NK-92 (cell line): ENCODE data around the gene DIS3L2.
"Not testable (repeated sequence)": the region's sequence is repeated elsewhere in the genome, so short reads cannot be mapped to it uniquely, and the experiment has no call there.

Experiments used
- DNase-seq: peaks from one replicate; lab custom pipeline; 2025; ENCODE audit not compliant: unreplicated experiment; lab: John Stamatoyannopoulos, UW

The DIS3L2 gene

DNA sequence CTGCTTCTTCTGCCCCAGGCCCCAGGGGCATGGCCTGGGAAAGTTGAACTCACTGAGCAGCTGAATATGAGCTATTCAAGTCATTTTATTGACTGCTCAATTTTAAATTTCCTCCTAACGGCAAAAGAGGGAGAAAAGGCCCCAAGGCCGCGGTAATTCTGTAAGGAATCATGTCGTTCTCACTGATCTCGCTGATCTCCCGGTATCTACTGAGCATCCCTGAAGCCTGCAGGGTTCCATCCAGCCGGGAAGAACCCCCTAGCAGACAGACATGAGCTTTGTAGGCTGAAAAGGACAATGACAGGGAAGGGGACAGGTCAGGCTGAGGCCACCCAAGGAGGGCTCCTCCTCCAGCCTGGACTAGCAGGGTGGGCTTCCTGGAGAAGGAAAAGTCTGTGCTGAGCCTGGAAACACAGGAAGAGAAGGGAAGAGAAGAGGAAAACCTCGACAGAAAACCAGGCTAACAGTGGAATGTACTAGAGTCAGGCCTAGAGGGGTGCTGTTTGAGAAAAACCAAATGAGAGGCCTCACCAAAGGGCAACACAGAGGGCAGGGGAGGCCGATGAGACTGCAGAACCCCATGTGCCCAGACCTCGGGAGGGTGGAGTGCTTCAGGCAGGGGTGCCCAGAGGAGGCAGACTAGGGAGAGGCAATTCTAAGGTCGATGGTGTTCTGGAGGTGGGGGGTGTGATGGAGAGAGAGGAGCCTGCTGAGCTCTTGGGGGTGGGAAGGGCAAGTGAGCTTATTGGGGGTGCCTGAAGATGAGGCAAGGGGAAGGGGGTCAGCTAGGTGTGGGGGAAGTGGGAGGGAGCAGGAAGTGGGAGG lies 32.4 kb upstream of the DIS3L2 start:
- no peak for DNase-seq

DNA sequence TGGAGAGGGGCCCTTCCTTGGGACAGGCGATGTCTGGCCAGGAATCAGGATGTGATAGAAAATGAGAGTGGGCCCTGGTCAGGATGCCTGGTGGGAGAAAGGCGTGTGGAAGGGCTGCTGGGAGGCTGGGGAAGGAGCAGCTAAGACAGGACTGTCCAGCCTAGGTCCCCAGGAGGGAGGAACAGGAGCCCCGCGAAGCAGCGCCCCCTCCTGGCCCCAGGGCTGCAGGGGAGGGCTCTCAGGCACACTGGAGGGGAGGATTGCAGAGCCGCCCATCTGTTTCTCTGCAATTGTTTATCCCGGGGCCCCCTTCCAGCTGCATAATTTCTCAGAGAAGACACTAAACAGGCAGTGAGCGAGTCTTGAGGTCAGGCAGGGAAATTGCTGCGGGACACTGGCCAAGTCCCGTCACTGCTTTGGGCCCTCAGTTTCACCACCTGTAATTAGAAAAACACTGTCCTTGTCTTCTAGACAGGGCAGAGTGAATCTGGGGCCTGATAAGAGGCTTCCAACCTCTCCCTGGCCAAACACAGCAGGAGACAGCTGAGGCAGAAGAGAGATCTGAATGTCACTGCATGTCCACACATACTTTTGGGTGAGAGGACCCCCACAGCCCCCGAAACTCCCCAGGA lies 31.4 kb upstream of the DIS3L2 start:
- DNase-seq = no peak

DNA sequence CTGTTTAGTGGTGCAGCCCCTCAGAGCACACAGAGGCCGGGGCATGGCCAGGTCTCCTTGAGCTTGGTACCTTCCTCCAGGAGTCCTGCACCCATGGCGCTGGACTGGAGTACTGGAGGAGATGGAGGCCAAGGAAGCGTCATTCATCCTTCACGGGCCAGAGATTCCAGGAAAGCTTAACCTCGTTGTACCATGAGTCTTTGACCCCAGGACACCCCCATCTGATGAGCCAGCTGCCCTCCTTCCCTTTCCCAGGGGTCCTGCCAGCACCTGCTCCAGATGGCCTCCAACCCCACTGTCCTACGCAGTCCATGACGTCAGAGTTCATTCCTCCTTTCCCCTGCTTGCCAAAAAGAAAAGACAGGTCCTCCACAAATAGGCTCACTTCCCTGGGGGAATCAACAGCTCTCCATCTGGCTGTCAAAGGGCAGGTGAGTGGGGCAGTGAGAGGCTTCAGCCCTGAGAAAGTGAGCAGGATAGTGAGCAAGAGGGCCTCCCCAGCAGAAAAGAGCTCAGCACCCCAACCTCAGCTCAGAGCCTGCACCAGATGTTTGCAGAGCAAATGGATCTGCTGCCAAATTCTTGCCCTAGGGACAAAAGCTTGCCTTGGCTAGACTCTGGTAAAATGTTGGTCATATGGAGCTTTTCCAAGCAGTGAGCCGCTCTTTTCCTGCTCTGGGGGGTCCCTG lies 30.8 kb upstream of the DIS3L2 start:
- DNase-seq = no peak

DNA sequence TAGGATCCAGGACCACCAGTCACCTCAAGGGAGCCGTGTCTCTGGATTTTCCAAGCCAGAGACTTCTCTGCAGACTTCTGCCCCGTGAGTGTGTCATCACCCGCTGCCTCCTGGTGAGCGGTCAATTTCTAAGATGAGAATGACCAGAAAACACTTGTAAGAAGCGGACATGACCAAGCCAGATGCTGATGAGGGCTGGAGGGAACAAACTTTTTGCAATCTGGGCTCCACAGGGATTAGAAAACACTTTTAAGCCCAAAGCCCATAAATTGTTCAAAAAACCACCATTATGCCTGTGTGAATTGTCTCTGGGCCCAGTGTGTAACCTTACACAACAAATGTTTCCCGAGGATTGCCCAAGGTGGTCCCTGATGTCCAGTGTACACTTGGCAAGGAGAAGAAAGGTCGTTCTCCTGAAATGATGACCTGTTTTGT lies 30.0 kb upstream of the DIS3L2 start:
- no peak for DNase-seq

DNA sequence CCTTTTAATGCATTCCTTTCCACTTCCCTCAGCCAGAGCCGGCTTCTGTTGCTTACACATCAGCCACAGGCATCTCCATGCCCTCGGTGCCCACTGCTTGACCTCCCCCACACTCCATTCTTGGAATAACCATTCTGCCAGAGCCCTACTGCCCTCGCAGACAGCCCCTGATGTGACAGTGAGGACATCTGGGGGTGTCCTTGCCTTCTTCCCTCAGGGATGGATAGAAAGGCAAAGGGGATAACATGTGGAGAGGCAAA lies 28.9 kb upstream of the DIS3L2 start:
- DNase-seq = no peak

DNA sequence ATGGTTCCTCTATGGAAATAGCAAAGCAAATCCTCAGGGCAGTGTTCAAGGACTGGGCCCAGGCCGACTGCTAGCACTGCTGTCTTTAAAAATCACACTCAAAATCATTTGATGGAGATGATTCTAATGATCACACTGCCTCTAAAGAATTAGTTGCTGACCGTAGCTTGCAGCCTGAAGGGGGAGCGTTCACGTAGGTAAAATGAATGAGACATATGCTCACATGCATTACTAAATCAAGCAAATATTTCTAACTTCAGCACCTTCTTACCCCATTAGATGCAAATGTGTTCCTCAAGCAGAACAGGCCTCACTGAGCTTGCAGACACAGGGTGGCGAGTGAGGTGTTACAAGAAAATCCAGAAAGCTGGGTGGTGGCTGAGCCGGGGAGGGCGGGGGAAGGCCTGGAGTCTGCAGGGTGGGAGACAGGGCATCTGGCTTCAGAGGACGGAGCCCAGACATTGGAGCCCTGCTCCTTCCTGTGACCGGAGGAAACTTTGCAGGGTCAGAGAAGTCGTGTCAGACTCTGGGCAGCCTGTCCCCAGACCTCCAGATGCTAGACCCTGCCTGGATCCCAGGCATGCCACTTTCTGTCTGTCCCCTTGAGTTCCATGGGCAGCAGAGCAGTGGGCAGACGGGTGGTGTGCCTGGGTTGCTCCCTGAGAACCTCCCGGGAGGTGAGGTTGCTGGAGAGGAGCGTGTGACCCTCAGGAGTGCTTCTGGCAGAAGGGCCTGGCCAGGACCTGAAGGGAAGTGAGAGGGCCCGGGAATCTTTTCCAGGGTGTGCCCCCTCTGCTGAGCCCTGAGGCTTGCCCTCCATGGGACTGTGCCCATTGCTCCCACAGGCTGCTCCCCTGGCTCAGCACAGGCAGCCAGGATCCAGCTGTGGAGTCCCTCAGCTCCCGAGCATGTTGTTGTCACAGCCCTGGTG lies 28.3 kb upstream of the DIS3L2 start:
- DNase-seq = no peak

DNA sequence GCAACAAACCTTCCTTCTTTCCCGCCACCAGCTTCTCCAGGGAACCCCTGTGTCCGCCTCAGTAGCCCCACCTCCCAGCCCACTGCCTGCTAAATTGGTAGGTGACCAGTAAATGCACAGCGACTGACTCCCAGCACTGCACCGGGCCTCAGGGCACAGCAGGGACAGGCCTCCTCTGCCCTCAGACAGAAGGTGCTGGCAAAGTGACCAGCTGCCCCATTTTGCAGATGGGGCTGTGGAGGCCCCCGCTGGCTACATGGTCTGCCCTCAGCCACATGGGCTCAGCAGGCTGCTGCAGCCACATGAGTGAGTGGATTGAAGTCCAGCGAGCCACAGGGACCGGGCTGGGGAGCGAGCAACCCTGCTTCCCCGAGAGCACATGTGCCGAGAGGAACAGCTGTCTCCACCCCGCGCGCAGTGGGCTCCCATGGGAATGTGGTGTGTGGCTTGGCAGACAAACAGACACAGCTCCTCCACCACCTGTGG lies 27.6 kb upstream of the DIS3L2 start:
- no peak for DNase-seq

DNA sequence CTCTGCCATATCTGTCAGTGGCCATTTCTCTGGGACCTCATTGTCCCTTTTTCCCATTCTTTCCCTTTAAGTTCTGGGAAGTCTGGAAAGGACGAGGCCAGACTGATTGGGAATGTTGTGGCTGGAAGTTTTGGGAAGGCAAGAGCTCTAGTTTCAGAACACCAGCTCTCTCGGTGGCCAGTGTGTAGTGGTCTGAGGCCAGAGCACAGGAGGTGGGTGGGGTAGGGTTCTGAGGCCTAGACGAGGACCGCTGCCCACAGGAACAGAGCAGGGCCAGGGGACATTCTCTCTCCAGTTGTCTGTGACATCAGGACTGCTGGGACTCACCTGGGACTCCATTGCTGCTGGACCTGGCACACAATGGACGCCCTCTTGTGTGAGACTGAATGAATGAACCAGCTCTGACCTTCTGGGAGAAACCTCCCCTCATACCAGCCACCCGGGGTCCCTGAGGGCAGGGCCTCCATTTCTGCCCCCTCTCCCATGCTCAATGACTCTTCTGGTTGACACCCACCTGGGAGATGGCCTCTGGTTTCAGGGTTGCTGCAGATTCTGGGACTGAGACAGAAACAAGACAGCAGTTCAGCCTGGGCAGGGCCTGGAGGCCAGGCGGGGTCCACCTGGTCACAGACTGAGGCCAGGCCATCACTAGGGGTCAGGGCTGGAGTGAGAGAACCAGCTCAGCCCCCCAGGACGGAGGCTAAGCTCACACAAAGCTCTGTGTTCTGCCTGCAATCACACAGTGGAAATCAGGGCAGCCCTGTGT lies 26.9 kb upstream of the DIS3L2 start:
- no peak for DNase-seq

DNA sequence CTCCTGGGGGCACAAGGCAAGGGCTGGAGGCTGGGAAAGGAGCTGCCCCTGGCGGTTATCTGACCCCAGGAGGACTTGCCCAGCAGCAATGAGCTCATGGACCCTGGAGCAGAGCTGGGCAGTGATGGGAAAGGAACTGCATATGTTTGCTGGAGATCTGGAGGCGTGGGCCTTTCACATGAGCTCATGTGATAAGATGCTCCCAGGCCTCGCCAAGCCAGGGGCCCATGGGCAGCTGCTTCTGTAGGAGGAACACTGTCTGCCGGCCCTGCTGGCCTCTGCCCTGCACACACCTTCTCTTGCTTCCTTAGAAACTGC lies 26.3 kb upstream of the DIS3L2 start:
- no peak for DNase-seq

DNA sequence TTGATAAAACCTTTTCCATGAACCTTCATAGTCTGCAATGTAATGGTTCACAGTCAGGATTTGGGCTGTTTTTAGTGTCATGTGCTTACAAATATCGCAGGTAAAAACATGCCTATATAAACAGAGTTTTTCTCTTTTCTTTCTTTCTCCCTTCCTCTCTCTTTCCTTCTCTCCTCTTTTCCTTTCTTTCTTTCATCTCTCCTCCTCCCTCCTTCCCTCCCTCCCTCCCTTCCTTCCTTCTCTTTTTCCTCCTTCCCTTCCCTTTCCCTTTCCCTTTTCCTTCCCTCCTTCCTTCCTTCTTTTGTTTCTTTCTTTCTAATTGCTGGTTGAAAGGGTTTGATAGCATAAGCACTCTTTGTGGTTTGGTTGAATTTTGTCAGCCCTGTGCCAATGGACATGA lies 25.7 kb upstream of the DIS3L2 start:
- DNase-seq = no peak

DNA sequence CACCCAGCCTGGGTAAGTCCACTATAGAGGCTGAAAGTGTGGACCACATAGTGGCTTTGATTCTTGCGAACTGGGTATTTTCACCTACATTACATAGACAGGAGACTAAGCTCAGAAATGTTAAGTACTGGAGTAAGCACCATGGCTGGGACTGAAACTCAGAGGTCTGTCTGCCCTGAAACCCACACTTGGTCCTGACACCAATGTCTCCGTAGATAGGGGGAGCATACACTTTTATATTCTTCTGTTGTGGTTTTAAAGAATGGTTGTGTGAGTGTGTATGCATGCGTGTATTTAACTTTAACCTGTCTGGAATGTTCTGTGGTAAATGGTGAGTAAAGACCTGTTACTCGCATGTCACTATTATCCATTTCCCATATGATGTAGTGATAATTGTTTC lies 25.0 kb upstream of the DIS3L2 start:
- no peak for DNase-seq

DNA sequence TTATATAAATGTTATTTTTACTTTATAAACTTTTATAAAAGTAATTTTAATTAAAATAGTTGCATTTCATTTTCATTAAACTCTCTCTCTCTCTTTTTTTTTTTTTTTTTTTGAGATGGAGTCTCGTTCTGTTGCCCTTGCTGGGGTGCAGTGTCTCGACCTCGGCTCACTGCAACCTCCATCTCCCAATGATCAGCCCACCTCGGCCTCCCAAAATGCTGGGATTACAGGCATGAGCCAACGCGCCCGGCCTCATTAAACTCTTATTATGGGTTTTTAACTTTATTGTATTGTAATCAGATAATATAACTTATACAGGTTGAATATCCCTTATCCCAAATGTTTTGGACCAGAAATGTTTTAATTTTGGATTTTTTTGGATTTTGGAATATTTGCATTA lies 24.5 kb upstream of the DIS3L2 start:
- no peak for DNase-seq

DNA sequence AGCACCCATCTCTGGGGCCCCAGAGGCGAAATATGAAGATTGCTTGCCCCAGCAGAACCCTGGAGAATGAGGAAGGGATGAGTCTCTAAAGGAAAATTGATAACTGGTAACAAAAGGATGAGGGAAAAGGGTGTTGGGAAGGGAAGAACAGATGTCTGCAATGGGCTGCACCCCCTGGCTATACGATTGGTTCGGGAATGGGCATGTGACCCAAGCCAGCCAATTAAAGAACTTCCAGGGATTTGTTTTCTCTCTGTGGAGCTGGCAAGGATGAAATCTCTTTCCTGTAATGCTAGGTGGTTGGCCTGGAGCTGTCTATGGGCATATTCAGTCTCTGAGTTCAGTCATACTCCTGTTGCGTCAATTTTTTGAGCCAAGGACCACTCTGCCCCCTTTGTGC lies 22.5 kb upstream of the DIS3L2 start:
- no peak for DNase-seq

DNA sequence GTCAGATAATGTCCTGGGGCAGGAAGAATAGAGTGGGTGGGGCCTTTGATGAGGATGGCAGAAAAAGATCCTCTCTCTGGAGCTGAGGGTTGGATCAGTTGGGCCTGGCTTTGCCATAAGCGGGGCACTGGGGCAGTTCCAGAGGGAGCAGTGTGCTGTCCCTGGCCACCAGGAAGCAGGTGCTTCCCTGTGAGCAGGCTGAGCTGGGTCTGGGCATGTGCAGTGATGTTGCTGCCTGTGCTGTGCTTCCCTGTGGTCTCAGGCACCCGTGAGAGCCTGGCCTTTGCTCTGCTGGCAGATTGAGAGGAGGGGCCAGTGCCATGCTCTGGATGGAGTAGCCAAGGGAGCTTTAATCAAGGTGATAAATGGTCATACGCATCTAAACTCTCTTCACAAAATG lies 20.7 kb upstream of the DIS3L2 start:
- no peak for DNase-seq

DNA sequence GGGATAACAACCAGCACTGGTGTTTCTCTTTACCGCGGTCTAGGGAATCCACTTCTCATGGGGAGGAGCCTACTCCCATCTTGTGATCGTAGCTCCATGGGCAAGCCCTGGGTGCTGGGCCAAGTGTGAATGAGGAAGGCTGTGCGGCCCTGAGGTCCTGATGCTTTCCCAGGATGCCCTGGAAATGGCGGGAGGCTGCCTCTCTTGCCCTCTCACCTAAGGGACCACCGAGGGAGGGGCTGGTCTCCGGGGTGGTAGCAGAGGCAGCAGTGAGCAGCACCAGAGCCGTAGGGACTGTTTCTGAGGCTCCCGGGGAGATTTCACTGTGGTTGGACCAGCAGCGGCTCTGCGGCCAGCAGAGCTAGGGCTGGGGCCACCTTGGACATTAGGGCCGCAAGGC lies 19.8 kb upstream of the DIS3L2 start:
- no peak for DNase-seq

DNA sequence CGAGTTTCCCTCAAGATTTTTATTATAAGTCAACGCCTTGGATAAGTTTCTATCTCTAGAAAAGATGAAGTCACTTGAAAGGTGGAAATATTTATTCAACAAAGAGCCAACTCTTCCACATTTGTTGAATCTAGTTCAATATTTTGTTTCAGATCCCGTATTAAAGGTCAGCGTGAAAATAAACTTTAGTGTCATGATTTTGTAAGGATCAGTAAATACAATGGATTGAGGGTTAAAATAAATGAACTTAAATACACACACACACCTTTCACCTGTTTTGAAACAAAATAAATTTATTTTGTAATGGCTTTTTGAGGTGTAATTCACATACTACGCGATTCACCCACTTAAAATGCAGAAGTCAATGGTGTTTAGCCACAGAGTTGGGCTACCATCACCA lies 19.3 kb upstream of the DIS3L2 start:
- DNase-seq = no peak

DNA sequence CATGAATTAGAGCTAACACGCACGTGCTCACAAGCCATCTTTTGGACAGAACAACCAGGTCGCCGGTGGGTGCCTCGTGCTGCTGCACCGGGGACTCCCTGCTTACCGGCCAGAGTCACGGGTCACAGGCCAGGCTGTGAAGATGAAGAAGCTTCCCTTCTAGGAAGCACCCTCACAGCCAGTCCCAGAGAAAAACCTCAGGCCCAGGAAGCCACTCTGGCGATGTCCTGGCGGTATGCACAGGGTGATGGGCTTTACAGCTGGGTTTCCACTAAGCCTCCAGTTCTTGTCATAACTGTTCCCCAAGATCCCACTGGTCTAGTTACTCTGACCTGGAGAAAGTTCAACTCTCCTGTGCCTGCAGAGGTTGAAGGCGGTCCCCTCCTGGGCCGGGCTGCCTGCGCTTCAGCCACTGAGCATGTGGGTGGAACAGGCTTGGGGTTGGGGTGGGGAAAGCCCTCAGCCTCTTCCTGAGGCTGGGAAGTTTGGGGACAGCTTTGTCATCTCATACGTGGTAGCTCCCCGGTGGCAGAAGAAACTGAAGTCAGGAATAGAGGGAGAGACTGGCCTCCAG lies 15.2 kb upstream of the DIS3L2 start:
- DNase-seq = no peak

DNA sequence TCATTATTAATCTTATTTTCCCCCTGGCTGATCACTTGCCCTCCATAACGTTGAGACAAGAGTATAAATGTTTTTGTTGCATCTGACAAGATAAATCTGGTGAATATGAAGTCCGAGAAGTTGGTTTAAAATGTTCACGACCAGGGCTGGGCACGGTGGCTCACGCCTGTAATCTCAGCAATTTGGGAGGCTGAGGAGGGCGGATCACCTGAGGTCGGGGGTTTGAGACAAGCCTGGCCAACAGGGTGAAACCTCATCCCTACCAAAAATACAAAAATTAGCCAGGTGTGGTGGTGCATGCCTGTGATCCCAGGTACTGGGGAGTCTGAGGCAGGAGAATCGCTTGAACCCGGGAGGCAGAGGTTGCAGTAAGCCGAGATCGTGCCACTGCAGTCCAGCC lies 14.4 kb upstream of the DIS3L2 start:
- not testable (repeated sequence) for DNase-seq

DNA sequence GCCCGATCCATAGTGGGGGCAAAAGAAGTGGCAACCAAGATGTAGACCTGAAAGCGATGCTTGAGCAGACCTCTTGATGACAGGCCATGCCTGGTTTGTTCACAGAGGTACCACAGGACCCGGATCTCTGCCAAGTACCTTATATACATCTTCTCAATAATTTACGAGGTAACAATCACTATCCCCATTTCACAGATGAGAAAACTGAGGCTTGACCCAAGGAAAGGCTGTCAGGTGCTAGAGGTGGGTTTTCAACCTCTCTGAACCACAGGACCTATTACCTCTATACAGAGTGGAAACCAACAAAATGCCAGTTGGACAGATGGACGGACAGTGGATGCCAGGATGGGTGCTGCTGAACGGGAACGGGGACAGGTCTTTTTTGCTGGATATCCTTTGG lies 13.8 kb upstream of the DIS3L2 start:
- no peak for DNase-seq

DNA sequence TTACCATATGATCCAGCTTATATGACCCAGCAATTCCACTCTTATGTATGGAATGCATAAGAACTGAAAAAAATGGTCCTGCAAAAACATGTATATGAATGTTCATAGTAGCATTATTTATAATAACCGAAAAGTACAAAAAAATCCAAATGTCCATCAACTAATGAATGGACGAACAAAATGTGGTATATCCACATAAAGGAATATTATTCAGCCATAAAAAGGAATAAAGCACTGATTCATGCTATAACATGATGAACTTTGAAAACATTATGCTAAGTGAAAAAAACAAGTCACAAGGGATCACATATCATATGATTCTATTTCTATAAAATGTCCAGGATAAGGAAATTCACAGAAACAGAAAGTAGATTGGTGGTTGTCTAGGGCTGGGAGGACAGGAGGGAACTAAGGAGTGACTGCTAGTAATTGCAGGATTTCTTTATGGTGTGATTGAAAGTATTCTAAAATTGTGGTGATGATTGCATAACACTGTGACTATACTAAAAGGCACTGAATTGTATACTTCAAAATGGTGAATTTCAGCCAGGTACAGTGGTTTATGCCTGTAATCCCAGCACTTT lies 10.0 kb upstream of the DIS3L2 start:
- DNase-seq = no peak
